Smooth muscle cell (in vitro differentiated cells): ENCODE measurements around the gene PAFAH2. TPM values are rescaled to one million over a fixed set of nuclear protein-coding genes. Genes with fewer than 3 reads are reported as not detected.

ENCODE experiments used
- DNase-seq: peaks from one replicate; lab custom pipeline; 2025; ENCODE audit not compliant: unreplicated experiment; lab: John Stamatoyannopoulos, UW
- H2AFZ ChIP-seq: fragments of 200-600 bp; sonication (generic); 2 replicates; pipeline ENCODE4 v1.6.0; 2016; ENCODE audit warnings: antibody characterized with exemption, low read depth, mild to moderate bottlenecking
- H3F3A ChIP-seq: fragments of 200-600 bp; sonication (generic); 2 replicates; pipeline ENCODE4 v1.6.0; 2017; ENCODE audit warnings: antibody characterized with exemption, low read depth
- H3K27ac ChIP-seq: fragments of 200-600 bp; sonication (generic); 2 replicates; pipeline ENCODE4 v1.5.1; 2016; ENCODE audit warnings: low read depth, mild to moderate bottlenecking
- H3K27me3 ChIP-seq: fragments of 200-600 bp; sonication (generic); 2 replicates; pipeline ENCODE4 v1.6.1; 2016; ENCODE audit warnings: low read depth, mild to moderate bottlenecking
- H3K36me3 ChIP-seq: fragments of 200-600 bp; sonication (generic); 2 replicates; pipeline ENCODE4 v1.5.1; 2016; ENCODE audit warnings: low read depth
- H3K4me1 ChIP-seq: fragments of 200-600 bp; sonication (generic); 2 replicates; pipeline ENCODE4 v1.5.1; 2016; ENCODE audit warnings: low read depth
- H3K4me2 ChIP-seq: fragments of 200-600 bp; sonication (generic); 2 replicates; pipeline ENCODE4 v1.6.0; 2016; ENCODE audit warnings: mild to moderate bottlenecking
- H3K4me3 ChIP-seq: fragments of 200-600 bp; sonication (generic); 2 replicates; pipeline ENCODE4 v1.5.1; 2016; ENCODE audit warnings: mild to moderate bottlenecking
- H3K79me2 ChIP-seq: fragments of 200-600 bp; sonication (generic); 2 replicates; pipeline ENCODE4 v1.6.0; 2016; ENCODE audit warnings: low read depth, mild to moderate bottlenecking
- H3K9ac ChIP-seq: fragments of 200-600 bp; sonication (generic); 2 replicates; pipeline ENCODE4 v1.6.0; 2016; ENCODE audit warnings: low read depth
- H3K9me3 ChIP-seq: fragments of 200-600 bp; sonication (generic); replicated peaks from 2 replicates; pipeline ENCODE4 v1.5.1; 2016; ENCODE audit warnings: low read depth
- H4K20me1 ChIP-seq: fragments of 200-600 bp; sonication (generic); 2 replicates; pipeline ENCODE4 v1.6.0; 2016; ENCODE audit warnings: low read depth
- WGBS: methylation state at CpG from one replicate; pipeline ENCODE4 v1.1.7; 2016; ENCODE audit warnings: low lambda C conversion rate; 5-methylcytosine and 5-hydroxymethylcytosine counted together
- polyA plus RNA-seq: library from polyadenylated mRNA; unstranded; fragments of >200 nt; fragmentation: Nextera tagmentation; extraction: Ambion mirVana; gene quantifications from 2 replicates; pipeline ENCODE4 v1.2.1, GENCODE V29; 2016
- small RNA-seq: library from RNA; depleted of rRNA; stranded (forward); fragments of <200 nt; gene quantifications from one replicate; pipeline ENCODE3, GENCODE V24; 2014
- total RNA-seq: library from RNA; depleted of rRNA; stranded (reverse); fragments of >200 nt; gene quantifications from 2 replicates; pipeline ENCODE4 v1.2.3, GENCODE V29; 2014
- TF ChIP-seq, protein P1 (sequence below): fragments of 200-600 bp; sonication (generic); IDR thresholded peaks from 2 replicates; pipeline ENCODE4 v1.5.1; 2017; ENCODE audit warnings: borderline replicate concordance, mild to moderate bottlenecking, antibody characterized with exemption; ENCODE audit not compliant: insufficient read depth, poor library complexity, severe bottlenecking

Gene PAFAH2
- total and polyA plus RNA-seq, 2 experiments from 2014 or later: 9.4 to 9.6 TPM

DNA sequence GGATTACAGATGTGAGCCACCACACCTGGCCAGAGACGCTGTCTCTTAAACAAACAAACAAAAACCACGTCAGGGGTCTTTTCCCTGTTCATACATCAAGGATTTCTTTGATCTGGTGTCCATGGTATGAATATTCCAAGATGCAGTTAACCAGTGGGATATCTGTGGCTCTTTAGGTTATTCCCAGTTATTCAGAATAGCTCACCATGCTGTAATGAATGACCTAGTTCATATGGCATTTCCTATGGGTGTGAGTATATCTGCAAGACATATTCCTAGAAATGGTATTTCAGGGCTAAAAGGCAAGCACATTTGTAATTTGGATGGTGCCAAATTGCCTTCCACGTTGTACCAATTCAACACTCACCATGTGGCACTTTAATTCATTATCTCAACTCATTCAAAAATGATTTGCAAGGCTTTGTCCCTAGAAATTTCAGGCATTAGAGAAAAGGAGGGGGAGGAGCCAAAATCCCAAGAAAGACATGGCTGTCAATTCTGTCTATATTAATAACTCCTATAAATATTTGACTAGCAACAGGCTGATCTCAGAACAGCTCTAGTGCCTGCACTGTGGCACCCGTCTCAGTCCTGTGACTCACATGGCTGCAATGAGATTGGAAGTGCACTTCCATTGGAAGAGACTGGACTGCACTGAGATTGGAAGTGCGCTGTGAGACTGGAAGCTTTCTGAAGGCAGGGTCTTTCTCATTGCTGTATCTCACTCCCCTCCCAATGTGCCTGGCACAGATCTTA lies 85.6 kb downstream of the PAFAH2 start:
- H3K4me2 ChIP-seq: peak overlapping the region; percentile 20
- no peaks in the 10 kb centered on the region for H3K27me3 ChIP-seq
- TF ChIP-seq, protein P1, sequence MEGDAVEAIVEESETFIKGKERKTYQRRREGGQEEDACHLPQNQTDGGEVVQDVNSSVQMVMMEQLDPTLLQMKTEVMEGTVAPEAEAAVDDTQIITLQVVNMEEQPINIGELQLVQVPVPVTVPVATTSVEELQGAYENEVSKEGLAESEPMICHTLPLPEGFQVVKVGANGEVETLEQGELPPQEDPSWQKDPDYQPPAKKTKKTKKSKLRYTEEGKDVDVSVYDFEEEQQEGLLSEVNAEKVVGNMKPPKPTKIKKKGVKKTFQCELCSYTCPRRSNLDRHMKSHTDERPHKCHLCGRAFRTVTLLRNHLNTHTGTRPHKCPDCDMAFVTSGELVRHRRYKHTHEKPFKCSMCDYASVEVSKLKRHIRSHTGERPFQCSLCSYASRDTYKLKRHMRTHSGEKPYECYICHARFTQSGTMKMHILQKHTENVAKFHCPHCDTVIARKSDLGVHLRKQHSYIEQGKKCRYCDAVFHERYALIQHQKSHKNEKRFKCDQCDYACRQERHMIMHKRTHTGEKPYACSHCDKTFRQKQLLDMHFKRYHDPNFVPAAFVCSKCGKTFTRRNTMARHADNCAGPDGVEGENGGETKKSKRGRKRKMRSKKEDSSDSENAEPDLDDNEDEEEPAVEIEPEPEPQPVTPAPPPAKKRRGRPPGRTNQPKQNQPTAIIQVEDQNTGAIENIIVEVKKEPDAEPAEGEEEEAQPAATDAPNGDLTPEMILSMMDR: no peak
- H4K20me1 ChIP-seq: no peaks in the 10 kb centered on the region
- H3K4me1 ChIP-seq: no peaks in the 10 kb centered on the region
- H3K79me2 ChIP-seq: no peaks in the 10 kb centered on the region
- H3K27ac ChIP-seq: peak overlapping the region; percentile 22
- WGBS: 60% methylated on average over 5 of the region's 5 CpGs
- H3K9me3 ChIP-seq: no peaks in the 10 kb centered on the region
- DNase-seq: no peak
- peaks cover 4% of the 10 kb centered on the region for H3F3A ChIP-seq
- no peak overlapping the region for H3K4me3 ChIP-seq
- H3K9ac ChIP-seq: no peak overlapping the region
- H3K36me3 ChIP-seq: no peaks in the 10 kb centered on the region
- no peak overlapping the region for H2AFZ ChIP-seq

DNA sequence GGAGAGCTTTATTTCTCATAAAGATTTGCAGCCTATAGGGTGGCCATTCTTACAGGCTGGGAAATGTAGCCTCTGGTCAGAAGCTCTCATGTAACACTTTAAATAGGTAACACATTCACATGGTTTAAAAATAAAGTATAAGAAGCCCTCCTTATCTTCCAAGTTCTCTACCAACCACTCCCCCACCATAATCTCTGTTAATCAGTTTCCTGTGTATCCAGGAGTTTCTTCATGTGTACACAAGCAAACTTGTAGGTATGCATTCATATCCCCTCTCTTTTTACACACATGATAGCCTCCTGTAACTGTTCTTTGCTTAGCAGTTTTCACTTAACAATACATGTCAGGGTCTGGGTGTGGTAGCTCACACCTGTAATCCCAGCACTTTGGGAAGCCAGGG lies 86.7 kb downstream of the PAFAH2 start:
- Histone ChIP-seq H4K20me1 (no peaks in the 10 kb centered on the region), H3K27me3 (no peaks in the 10 kb centered on the region), H3K9ac (no peak overlapping the region), H3K4me1 (no peaks in the 10 kb centered on the region), H3K36me3 (no peaks in the 10 kb centered on the region), H3K79me2 (no peaks in the 10 kb centered on the region), H3K9me3 (no peaks in the 10 kb centered on the region), H3K4me2 (no peak overlapping the region), H3F3A (peaks cover 10% of the 10 kb centered on the region), H3K4me3 (no peak overlapping the region), H2AFZ (no peak overlapping the region), H3K27ac (no peak overlapping the region)
- no peak for DNase-seq
- TF ChIP-seq, protein P1: no peak

Small RNAs within 50 kb of the gene (small RNA-seq; reads per million reads assigned to genes)
- gene RF00283 (not detected), gene RF00492 (not detected), gene RNU6-110P (not detected)

Other genes with a start within 250 kb of the PAFAH2 start
- 26.6 and 32.6 TPM in 2 replicates for gene SELENON, start 197.9 kb downstream of the PAFAH2 start, total RNA-seq
- 48.9 and 62.9 TPM in 2 replicates for gene SELENON, start 197.9 kb downstream of the PAFAH2 start, polyA plus RNA-seq
- 39.9 and 47.2 TPM in 2 replicates for gene MTFR1L, start 178.1 kb downstream of the PAFAH2 start, total RNA-seq
- gene MTFR1L, start 178.1 kb downstream of the PAFAH2 start, polyA plus RNA-seq: 63.9 and 71.2 TPM in 2 replicates
- gene AUNIP, start 138.6 kb downstream of the PAFAH2 start, total RNA-seq: 0.18 and 2.1 TPM in 2 replicates
- 1.1 and 1.3 TPM in 2 replicates for gene AUNIP, start 138.6 kb downstream of the PAFAH2 start, polyA plus RNA-seq
- gene PAQR7, start 122.4 kb downstream of the PAFAH2 start, total RNA-seq: 8.8 and 10.0 TPM in 2 replicates
- gene PAQR7, start 122.4 kb downstream of the PAFAH2 start, polyA plus RNA-seq: 2.9 and 3.7 TPM in 2 replicates
- 112 and 115 TPM in 2 replicates for gene STMN1, start 91.6 kb downstream of the PAFAH2 start, total RNA-seq
- gene STMN1, start 91.6 kb downstream of the PAFAH2 start, polyA plus RNA-seq: 309 and 331 TPM in 2 replicates
- 11.2 and 14.1 TPM in 2 replicates for gene EXTL1, start 23.7 kb upstream of the PAFAH2 start, total RNA-seq
- 9.2 and 25.8 TPM in 2 replicates for gene EXTL1, start 23.7 kb upstream of the PAFAH2 start, polyA plus RNA-seq
- 0.27 TPM in 1 of 2 replicates, not detected in the other for gene SLC30A2, start 48.1 kb upstream of the PAFAH2 start, total RNA-seq
- gene SLC30A2, start 48.1 kb upstream of the PAFAH2 start, polyA plus RNA-seq: 0.53 and 0.56 TPM in 2 replicates
- not detected in 2 replicates for gene TRIM63, start 69.6 kb upstream of the PAFAH2 start, total RNA-seq
- gene TRIM63, start 69.6 kb upstream of the PAFAH2 start, polyA plus RNA-seq: 0.14 and 0.97 TPM in 2 replicates
- gene PDIK1L, start 113.8 kb upstream of the PAFAH2 start, total RNA-seq: 3.7 and 4.6 TPM in 2 replicates
- gene PDIK1L, start 113.8 kb upstream of the PAFAH2 start, polyA plus RNA-seq: 1.9 and 3.6 TPM in 2 replicates
- gene FAM110D, start 161.0 kb upstream of the PAFAH2 start, total RNA-seq: not detected in 2 replicates
- 0.08 TPM in 1 of 2 replicates, not detected in the other for gene FAM110D, start 161.0 kb upstream of the PAFAH2 start, polyA plus RNA-seq
- not detected in 2 replicates for gene C1orf232, start 170.9 kb upstream of the PAFAH2 start, total RNA-seq
- gene C1orf232, start 170.9 kb upstream of the PAFAH2 start, polyA plus RNA-seq: not detected in 2 replicates
- gene ZNF593, start 171.8 kb upstream of the PAFAH2 start, total RNA-seq: 9.2 and 38.4 TPM in 2 replicates
- gene ZNF593, start 171.8 kb upstream of the PAFAH2 start, polyA plus RNA-seq: 52.4 and 67.7 TPM in 2 replicates
- gene ZNF593OS, start 173.8 kb upstream of the PAFAH2 start, total RNA-seq: not detected in 2 replicates
- 1.5 TPM in 1 of 2 replicates, not detected in the other for gene ZNF593OS, start 173.8 kb upstream of the PAFAH2 start, polyA plus RNA-seq
- gene CNKSR1, start 179.4 kb upstream of the PAFAH2 start, total RNA-seq: 2.6 and 6.6 TPM in 2 replicates
- gene CNKSR1, start 179.4 kb upstream of the PAFAH2 start, polyA plus RNA-seq: 1.4 and 8.6 TPM in 2 replicates
- not detected in 2 replicates for gene CATSPER4, start 192.5 kb upstream of the PAFAH2 start, total RNA-seq
- gene CATSPER4, start 192.5 kb upstream of the PAFAH2 start, polyA plus RNA-seq: not detected in 2 replicates
- 6.0 and 7.9 TPM in 2 replicates for gene CEP85, start 236.1 kb upstream of the PAFAH2 start, total RNA-seq
- 3.9 and 8.0 TPM in 2 replicates for gene CEP85, start 236.1 kb upstream of the PAFAH2 start, polyA plus RNA-seq